HG03175 (cell line): ENCODE measurements around the gene SNX8.
"Not testable (repeated sequence)": the region's sequence is repeated elsewhere in the genome, so short reads cannot be mapped to it uniquely, and the experiment has no call there.

Experiments
- ATAC-seq: cut with Tn5 transposase; IDR thresholded peaks from one replicate; pipeline ENCODE4 v1.9.1; 2021; ENCODE audit warnings: mild to moderate bottlenecking, moderate library complexity; ENCODE audit not compliant: unreplicated experiment

The SNX8 gene

GRCh38 chr7:2330493-2330892 is 16.3 kb upstream of the SNX8 start:
- ATAC-seq = no peak

GRCh38 chr7:2326951-2327350 is 12.7 kb upstream of the SNX8 start:
- ATAC-seq = no peak

GRCh38 chr7:2325162-2325561 is 10.9 kb upstream of the SNX8 start:
- ATAC-seq = no peak

- no peak for ATAC-seq
Measured at GRCh38 chr7:2321020-2321419, 6.8 kb upstream of the SNX8 start.

GRCh38 chr7:2317556-2318293 is 3.5 kb upstream of the SNX8 start:
- ATAC-seq = no peak

- no peak for ATAC-seq
Measured at GRCh38 chr7:2316578-2316977, 2.3 kb upstream of the SNX8 start.

GRCh38 chr7:2315787-2316186 is 1.5 kb upstream of the SNX8 start:
- no peak for ATAC-seq

GRCh38 chr7:2314956-2315530 is 802 bp upstream of the SNX8 start:
- ATAC-seq = not testable (repeated sequence)

GRCh38 chr7:2313450-2314208 is 612 bp downstream of the SNX8 start:
- peak; percentile 12 for ATAC-seq

GRCh38 chr7:2312267-2312929 is 1.8 kb downstream of the SNX8 start:
- peak; percentile 32 for ATAC-seq

GRCh38 chr7:2309889-2310331 is 4.3 kb downstream of the SNX8 start:
- no peak for ATAC-seq

GRCh38 chr7:2307690-2308107 is 6.5 kb downstream of the SNX8 start:
- peak; percentile 44 for ATAC-seq

- no peak for ATAC-seq
Measured at GRCh38 chr7:2306688-2307087, 7.6 kb downstream of the SNX8 start.

- not testable (repeated sequence) for ATAC-seq
Measured at GRCh38 chr7:2305258-2305657, 9.0 kb downstream of the SNX8 start.

GRCh38 chr7:2303520-2303919 is 10.7 kb downstream of the SNX8 start:
- not testable (repeated sequence) for ATAC-seq

- ATAC-seq = not testable (repeated sequence)
Measured at GRCh38 chr7:2302743-2303397, 11.4 kb downstream of the SNX8 start.

- no peak for ATAC-seq
Measured at GRCh38 chr7:2301511-2301863, 12.8 kb downstream of the SNX8 start.

- no peak for ATAC-seq
Measured at GRCh38 chr7:2299870-2300512, 14.2 kb downstream of the SNX8 start.

- peak; percentile 55 for ATAC-seq
Measured at GRCh38 chr7:2299131-2299829, 15.0 kb downstream of the SNX8 start.

- ATAC-seq = no peak
Measured at GRCh38 chr7:2296832-2297231, 17.4 kb downstream of the SNX8 start.
